ENCODE results near the gene PLXNB2.
A peak's percentile ranks its signal among the peaks of the same experiment; 100 is the strongest.

The PLXNB2 gene

DNA sequence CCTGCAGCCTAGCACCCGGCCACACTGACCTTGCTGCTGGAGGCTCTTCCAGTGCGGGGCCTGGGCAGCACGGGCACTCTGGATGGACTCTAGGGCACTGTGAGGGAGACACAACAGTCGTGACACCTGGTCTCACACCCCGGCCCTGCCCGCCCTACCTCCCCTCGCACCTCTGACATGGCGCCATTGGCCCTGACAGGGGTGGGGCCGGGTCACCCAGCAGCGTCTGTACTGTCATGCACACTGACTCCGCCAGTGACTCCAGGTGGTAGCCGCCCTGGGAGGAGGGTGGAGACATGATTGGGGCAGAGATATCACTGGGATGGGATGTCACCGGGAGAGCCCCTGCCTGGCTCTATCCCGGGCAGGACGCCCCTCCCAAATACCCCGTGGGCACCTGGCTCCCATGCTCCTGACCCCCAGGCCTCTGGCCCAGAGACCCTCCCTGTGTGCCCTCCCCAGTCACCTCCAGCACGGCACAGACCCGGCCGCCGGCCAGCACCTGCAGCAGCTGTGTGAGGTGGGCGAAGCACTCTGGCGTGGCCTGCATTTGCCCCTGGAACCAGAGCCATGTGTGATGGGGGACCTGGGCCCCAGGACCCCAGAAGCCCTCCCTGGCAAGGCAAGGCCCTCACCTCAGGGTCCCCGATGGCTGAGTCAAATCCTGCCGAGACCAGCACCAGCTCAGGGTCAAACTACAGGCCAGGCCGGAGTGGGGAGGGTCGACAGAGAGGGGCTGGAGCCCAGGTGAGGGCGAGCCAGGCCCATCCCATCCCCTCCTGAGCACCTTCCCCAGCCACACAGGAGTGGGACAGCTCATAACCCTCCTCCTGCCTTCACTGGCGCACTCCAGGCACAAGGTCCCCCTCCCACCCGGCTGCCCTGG is 59.0 kb downstream of the PLXNB2 start:
- Mint-ChIP-seq H3K27me3 (no peaks in the 10 kb centered on the region), H3K4me1 (peaks cover 31% of the 10 kb centered on the region), H3K27ac (ENCODE audit: low read depth) (peak overlapping the region; percentile 96), H3K4me3 (peak overlapping the region; percentile 72), H3K36me3 (ENCODE audit: insufficient read depth) (peaks cover 18% of the 10 kb centered on the region), H3K9me3 (no peaks in the 10 kb centered on the region)
- DNase-seq (ENCODE audit: low spot score in 2 of 2) (no peak), ATAC-seq (replicated peaks; ENCODE audit: extremely low read depth, poor library complexity, severe bottlenecking) (no peak)

DNA sequence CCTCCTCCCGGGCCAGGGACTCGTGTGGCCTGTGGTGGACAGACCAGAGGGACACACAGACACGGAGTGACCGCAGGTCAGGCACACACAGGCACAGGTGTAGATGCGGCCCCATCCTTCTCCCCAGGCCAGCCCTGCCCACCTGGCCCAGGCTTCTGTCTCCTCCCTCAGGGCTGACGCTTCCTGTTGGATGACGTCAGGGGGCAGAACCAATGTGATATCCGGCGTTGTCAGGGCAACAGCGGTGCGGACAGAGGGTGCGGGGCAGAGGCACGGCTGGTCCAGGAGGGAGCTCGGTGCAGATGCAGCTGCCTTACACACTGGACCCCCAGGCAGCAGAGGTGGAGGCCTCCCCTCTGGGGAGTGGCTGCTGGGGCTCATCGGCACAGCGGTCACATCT is 59.7 kb downstream of the PLXNB2 start:
- ATAC-seq (replicated peaks; ENCODE audit: extremely low read depth, poor library complexity, severe bottlenecking) = no peak
- peak in 1 of 2 donors; percentile 70 for DNase-seq (ENCODE audit: low spot score in 2 of 2)
- peak overlapping the region; percentile 96 for H3K27ac Mint-ChIP-seq (ENCODE audit: low read depth)
- peaks cover 18% of the 10 kb centered on the region for H3K36me3 Mint-ChIP-seq (ENCODE audit: insufficient read depth)
- peaks cover 33% of the 10 kb centered on the region for H3K4me1 Mint-ChIP-seq
- H3K27me3 Mint-ChIP-seq = no peaks in the 10 kb centered on the region
- H3K4me3 Mint-ChIP-seq = peak overlapping the region; percentile 72
- H3K9me3 Mint-ChIP-seq = no peaks in the 10 kb centered on the region

GRCh38 chr22:50246242-50247175 is 60.9 kb downstream of the PLXNB2 start:
- H3K4me1 Mint-ChIP-seq = peaks cover 37% of the 10 kb centered on the region
- no peak for DNase-seq (ENCODE audit: low spot score in 2 of 2)
- H3K9me3 Mint-ChIP-seq = no peaks in the 10 kb centered on the region
- peak overlapping the region; percentile 88 for H3K4me3 Mint-ChIP-seq
- H3K27ac Mint-ChIP-seq (ENCODE audit: low read depth) = peak overlapping the region; percentile 96
- no peak for ATAC-seq (replicated peaks; ENCODE audit: extremely low read depth, poor library complexity, severe bottlenecking)
- H3K36me3 Mint-ChIP-seq (ENCODE audit: insufficient read depth) = peaks cover 22% of the 10 kb centered on the region
- no peaks in the 10 kb centered on the region for H3K27me3 Mint-ChIP-seq

DNA sequence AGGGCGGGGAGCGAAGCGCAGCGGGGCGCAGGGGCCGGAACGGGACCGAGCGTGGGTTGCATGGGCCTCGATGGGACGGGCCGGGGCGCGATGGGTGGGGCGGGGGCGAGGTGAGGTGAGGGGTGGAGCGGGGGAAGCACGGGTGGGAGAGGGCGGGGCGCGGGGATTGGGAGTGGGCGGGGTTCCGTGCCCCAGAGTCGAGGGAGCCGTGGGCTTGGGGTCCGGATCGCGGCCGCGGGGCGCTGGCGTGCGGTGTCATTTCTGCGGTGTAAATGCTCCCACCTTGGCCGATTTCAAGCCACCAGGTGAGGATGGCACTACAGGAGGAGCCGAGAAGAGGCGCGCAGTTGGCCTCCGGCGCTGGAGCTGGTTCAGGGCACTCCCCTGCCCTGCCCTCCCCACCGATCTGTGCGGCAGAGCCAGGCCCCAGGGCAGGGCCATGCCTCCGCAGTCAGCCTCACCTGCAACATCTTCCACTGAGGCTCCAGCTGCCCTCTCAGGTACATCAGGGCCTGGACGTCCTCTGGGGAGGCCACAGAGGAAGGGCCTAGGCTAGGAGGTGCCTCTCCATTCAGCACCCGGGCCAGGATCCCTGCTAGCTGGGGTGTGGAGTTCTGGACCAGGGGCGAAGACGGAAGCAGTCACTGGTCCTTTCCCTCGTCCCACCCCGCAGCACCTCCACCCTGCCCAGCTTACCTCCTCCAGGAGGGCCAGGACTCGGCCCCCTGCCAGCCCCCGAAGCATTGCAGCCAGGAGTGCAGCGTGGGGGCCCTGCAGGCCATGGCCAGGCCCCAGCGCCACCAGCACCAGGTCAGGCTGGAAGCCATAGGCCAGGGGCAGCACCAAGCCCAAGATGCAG is 62.0 kb downstream of the PLXNB2 start:
- no peak for DNase-seq (ENCODE audit: low spot score in 2 of 2)
- Mint-ChIP-seq H3K4me3 (peak overlapping the region; percentile 88), H3K9me3 (no peaks in the 10 kb centered on the region), H3K36me3 (ENCODE audit: insufficient read depth) (peaks cover 25% of the 10 kb centered on the region), H3K4me1 (peaks cover 44% of the 10 kb centered on the region), H3K27ac (ENCODE audit: low read depth) (peak overlapping the region; percentile 97), H3K27me3 (no peaks in the 10 kb centered on the region)
- ATAC-seq (replicated peaks; ENCODE audit: extremely low read depth, poor library complexity, severe bottlenecking) = peak; percentile 15

DNA sequence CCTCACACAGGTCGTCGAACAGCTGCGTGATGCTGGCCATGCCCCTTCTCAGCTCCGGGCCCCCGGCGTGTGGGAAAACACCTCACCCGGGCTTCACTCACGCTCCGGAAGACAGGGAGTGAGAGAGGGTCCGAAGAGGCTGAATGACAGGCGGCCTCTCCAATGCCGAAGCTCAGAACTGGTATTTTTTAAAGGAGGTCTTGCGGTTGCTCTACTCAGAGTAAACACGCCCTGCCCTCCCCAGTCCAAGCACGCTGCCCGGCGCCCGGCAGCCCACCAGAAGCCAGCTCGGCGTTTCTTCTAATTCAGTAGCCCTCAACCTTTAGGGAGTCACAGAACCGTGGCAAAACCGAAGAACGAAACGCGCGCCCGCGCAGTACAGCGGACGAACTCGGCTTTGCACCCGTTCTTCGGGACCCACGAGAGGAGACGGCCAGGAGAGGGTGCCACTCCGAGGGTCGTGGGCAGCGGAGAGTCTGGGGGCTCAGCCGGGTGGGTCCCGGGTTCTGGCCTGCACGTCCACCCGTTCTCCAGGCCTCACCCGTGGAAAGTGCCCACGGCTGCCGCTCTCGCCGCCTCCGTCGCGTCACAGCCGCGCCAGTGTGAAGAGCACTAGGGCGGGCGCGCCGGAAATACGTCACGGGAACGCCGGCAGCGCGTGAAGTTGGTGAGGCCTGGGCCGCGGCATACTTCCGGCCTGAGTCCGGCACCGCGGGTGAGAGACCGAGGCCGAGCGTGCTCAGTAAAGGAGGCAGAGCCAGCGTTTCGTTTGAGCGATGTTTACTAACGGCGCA is 62.8 kb downstream of the PLXNB2 start, which contains the start of gene TUBGCP6:
TSS of gene TUBGCP6 (minus strand) at position 604 of the 794 bp plus-strand sequence. CDS start at position 40, 564 bp downstream.
- peaks cover 37% of the 10 kb centered on the region for H3K4me1 Mint-ChIP-seq
- ATAC-seq (replicated peaks; ENCODE audit: extremely low read depth, poor library complexity, severe bottlenecking) = peak; percentile 79

GRCh38 chr22:50243685-50244419 is 63.6 kb downstream of the PLXNB2 start:
- DNase-seq (ENCODE audit: low spot score in 2 of 2) (no peak), ATAC-seq (replicated peaks; ENCODE audit: extremely low read depth, poor library complexity, severe bottlenecking) (peak; percentile 57)
- H3K9me3 Mint-ChIP-seq = no peaks in the 10 kb centered on the region
- peaks cover 36% of the 10 kb centered on the region for H3K4me1 Mint-ChIP-seq
- peaks cover 29% of the 10 kb centered on the region for H3K36me3 Mint-ChIP-seq (ENCODE audit: insufficient read depth)
- H3K27ac Mint-ChIP-seq (ENCODE audit: low read depth) = peak overlapping the region; percentile 97
- peak overlapping the region; percentile 88 for H3K4me3 Mint-ChIP-seq
- H3K27me3 Mint-ChIP-seq = no peaks in the 10 kb centered on the region

More for the DNA sequence above, 62.8 kb downstream of the PLXNB2 start, which contains the start of gene TUBGCP6:
- peaks cover 24% of the 10 kb centered on the region for H3K36me3 Mint-ChIP-seq (ENCODE audit: insufficient read depth)
- no peaks in the 10 kb centered on the region for H3K27me3 Mint-ChIP-seq
- H3K4me3 Mint-ChIP-seq = peak within 1 kb of the TSS; percentile 88
- H3K27ac Mint-ChIP-seq (ENCODE audit: low read depth) = peak within 1 kb of the TSS; percentile 97
- DNase-seq (ENCODE audit: low spot score in 2 of 2) = peak; percentile 83 to 85
- no peaks in the 10 kb centered on the region for H3K9me3 Mint-ChIP-seq

DNA sequence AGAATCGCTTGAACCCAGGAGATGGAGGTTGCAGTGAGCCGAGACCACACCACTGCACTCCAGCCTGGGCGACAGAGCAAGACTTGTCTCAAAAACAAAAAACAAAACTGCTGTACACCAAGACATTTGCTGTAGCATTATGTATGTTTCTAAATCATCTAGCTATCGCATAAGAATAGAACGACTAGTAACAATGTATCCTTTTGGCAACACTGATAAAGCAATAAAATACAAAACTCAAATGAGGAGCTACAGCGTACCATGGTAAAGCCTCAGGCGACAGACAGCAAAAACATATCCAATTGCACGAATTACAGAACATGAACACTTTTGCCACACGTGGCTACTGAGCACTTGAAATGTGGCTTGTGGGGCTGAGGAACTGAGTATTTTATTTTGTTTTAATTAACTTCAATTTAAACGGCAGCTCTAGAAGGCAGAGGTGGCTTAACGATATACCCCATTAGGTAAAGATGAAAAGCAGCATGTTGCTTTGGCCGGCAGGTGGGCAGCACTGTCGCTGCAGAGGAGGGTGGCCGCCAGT is 65.0 kb downstream of the PLXNB2 start:
- ATAC-seq (replicated peaks; ENCODE audit: extremely low read depth, poor library complexity, severe bottlenecking) = no peak
- peak overlapping the region; percentile 88 for H3K4me3 Mint-ChIP-seq
- no peaks in the 10 kb centered on the region for H3K27me3 Mint-ChIP-seq
- peaks cover 30% of the 10 kb centered on the region for H3K4me1 Mint-ChIP-seq
- no peak for DNase-seq (ENCODE audit: low spot score in 2 of 2)
- peak overlapping the region; percentile 97 for H3K27ac Mint-ChIP-seq (ENCODE audit: low read depth)
- peaks cover 31% of the 10 kb centered on the region for H3K36me3 Mint-ChIP-seq (ENCODE audit: insufficient read depth)
- no peaks in the 10 kb centered on the region for H3K9me3 Mint-ChIP-seq

GRCh38 chr22:50238755-50239154 is 68.7 kb downstream of the PLXNB2 start:
- DNase-seq (ENCODE audit: low spot score in 2 of 2) = no peak
- Mint-ChIP-seq H3K4me3 (no peak overlapping the region), H3K27ac (ENCODE audit: low read depth) (no peak overlapping the region), H3K27me3 (no peaks in the 10 kb centered on the region), H3K9me3 (no peaks in the 10 kb centered on the region), H3K36me3 (ENCODE audit: insufficient read depth) (peaks cover 32% of the 10 kb centered on the region), H3K4me1 (peaks cover 40% of the 10 kb centered on the region)
- no peak for ATAC-seq (replicated peaks; ENCODE audit: extremely low read depth, poor library complexity, severe bottlenecking)

DNA sequence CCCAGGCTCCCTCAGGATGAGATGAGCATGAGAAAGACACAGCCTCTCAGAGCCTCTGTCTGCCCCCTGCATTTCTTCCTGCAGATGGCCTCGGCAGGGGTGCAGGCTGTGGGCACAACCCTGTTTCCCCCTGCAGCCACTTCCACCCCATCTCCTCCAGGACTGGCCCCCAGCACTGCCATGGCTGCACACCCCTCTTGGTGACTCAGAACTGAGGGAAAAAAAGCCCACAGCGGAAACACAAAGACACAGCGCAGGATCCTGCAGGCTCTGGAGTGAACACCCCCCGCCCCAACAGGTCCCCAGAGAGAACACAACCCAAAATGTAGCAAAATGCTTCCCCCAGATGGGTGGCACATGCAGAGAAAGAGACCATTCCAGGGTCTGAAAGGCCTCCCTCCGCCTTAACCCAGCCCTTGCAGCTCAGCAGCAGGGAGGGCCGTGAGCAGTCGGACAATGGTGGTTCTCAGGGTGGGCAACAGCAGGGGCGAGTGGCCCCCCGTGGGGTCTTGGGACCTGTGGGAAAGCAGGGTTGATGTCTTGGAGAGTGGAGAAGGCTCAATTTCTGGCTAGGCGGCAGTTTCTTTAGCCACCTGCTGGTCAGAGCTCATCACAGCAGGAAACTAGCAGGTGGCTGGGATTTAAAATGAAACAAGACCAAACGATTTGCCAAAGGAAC is 70.6 kb downstream of the PLXNB2 start:
- ATAC-seq (replicated peaks; ENCODE audit: extremely low read depth, poor library complexity, severe bottlenecking) = no peak
- no peak overlapping the region for H3K4me3 Mint-ChIP-seq
- no peak for DNase-seq (ENCODE audit: low spot score in 2 of 2)
- no peaks in the 10 kb centered on the region for H3K9me3 Mint-ChIP-seq
- peaks cover 42% of the 10 kb centered on the region for H3K36me3 Mint-ChIP-seq (ENCODE audit: insufficient read depth)
- peaks cover 36% of the 10 kb centered on the region for H3K4me1 Mint-ChIP-seq
- no peak overlapping the region for H3K27ac Mint-ChIP-seq (ENCODE audit: low read depth)
- H3K27me3 Mint-ChIP-seq = no peaks in the 10 kb centered on the region

GRCh38 chr22:50233223-50233622 is 74.2 kb downstream of the PLXNB2 start:
- H3K4me3 Mint-ChIP-seq = no peak overlapping the region
- no peaks in the 10 kb centered on the region for H3K27me3 Mint-ChIP-seq
- no peak for DNase-seq (ENCODE audit: low spot score in 2 of 2)
- peaks cover 37% of the 10 kb centered on the region for H3K4me1 Mint-ChIP-seq
- no peaks in the 10 kb centered on the region for H3K9me3 Mint-ChIP-seq
- peaks cover 41% of the 10 kb centered on the region for H3K36me3 Mint-ChIP-seq (ENCODE audit: insufficient read depth)
- no peak for ATAC-seq (replicated peaks; ENCODE audit: extremely low read depth, poor library complexity, severe bottlenecking)
- H3K27ac Mint-ChIP-seq (ENCODE audit: low read depth) = no peak overlapping the region

All from central memory CD8-positive, alpha-beta T cell (primary cell).